ENCODE measurements around the gene DDRGK1.
A peak's percentile ranks its signal among the peaks of the same experiment; 100 is the strongest.
"Not testable (repeated sequence)": the region's sequence is repeated elsewhere in the genome, so short reads cannot be mapped to it uniquely, and the experiment has no call there.

The DDRGK1 gene

GRCh38 chr20:3158968-3159431 is 45.5 kb downstream of the DDRGK1 start:
- no peaks in the 10 kb centered on the region for H3K27me3 ChIP-seq (ENCODE audit: insufficient read depth, low read length)
- H2AFZ ChIP-seq (ENCODE audit: low read length), result no peak overlapping the region
- H3K9ac ChIP-seq (ENCODE audit: low read length), result peak overlapping the region; percentile 83
- peak overlapping the region; percentile 48 for H3K27ac ChIP-seq (ENCODE audit: low read depth, low read length, poor library complexity, severe bottlenecking)
- H4K20me1 ChIP-seq (ENCODE audit: insufficient read depth, low read length), result no peaks in the 10 kb centered on the region
- H3K9me2 ChIP-seq (ENCODE audit: low read depth, low read length), result no peaks in the 10 kb centered on the region
- peaks cover 33% of the 10 kb centered on the region for H3K79me2 ChIP-seq (ENCODE audit: insufficient read depth, low read length)
- H3K36me3 ChIP-seq (ENCODE audit: insufficient read depth, low read length), result peaks cover 4% of the 10 kb centered on the region
- H3F3A ChIP-seq (ENCODE audit: insufficient read depth, low read length), result no peaks in the 10 kb centered on the region
- no peak for TF ChIP-seq EZH2 (IDR thresholded peaks at IDR 0.05; ENCODE audit: borderline replicate concordance, low read length)
- no peak for TF ChIP-seq CTCF (IDR thresholded peaks at IDR 0.05; ENCODE audit: low read length)
- no peaks in the 10 kb centered on the region for H3K9me3 ChIP-seq (ENCODE audit: low read length)
- peak overlapping the region; percentile 95 for H3K4me2 ChIP-seq (ENCODE audit: low read length)
- H3K4me3 ChIP-seq (ENCODE audit: low read depth, low read length, poor library complexity, severe bottlenecking), result peak overlapping the region; percentile 92
- H3K4me1 ChIP-seq (ENCODE audit: insufficient read depth, low read length, severe bottlenecking), result peaks cover 44% of the 10 kb centered on the region

GRCh38 chr20:3157817-3158216 is 46.7 kb downstream of the DDRGK1 start:
- no peak for TF ChIP-seq EZH2 (IDR thresholded peaks at IDR 0.05; ENCODE audit: borderline replicate concordance, low read length)
- TF ChIP-seq CTCF (IDR thresholded peaks at IDR 0.05; ENCODE audit: low read length), result no peak
- Histone ChIP-seq H3K27ac (ENCODE audit: low read depth, low read length, poor library complexity, severe bottlenecking) (no peak overlapping the region), H3K9me3 (ENCODE audit: low read length) (no peaks in the 10 kb centered on the region), H3K79me2 (ENCODE audit: insufficient read depth, low read length) (peaks cover 45% of the 10 kb centered on the region), H3K4me1 (ENCODE audit: insufficient read depth, low read length, severe bottlenecking) (peaks cover 44% of the 10 kb centered on the region), H3K4me3 (ENCODE audit: low read depth, low read length, poor library complexity, severe bottlenecking) (peak overlapping the region; percentile 92), H2AFZ (ENCODE audit: low read length) (no peak overlapping the region), H3K27me3 (ENCODE audit: insufficient read depth, low read length) (no peaks in the 10 kb centered on the region), H3K36me3 (ENCODE audit: insufficient read depth, low read length) (peaks cover 13% of the 10 kb centered on the region), H3F3A (ENCODE audit: insufficient read depth, low read length) (no peaks in the 10 kb centered on the region), H3K9me2 (ENCODE audit: low read depth, low read length) (no peaks in the 10 kb centered on the region), H3K4me2 (ENCODE audit: low read length) (peak overlapping the region; percentile 95), H4K20me1 (ENCODE audit: insufficient read depth, low read length) (no peaks in the 10 kb centered on the region), H3K9ac (ENCODE audit: low read length) (peak overlapping the region; percentile 30; the same call in 1 of the 2 replicates)

GRCh38 chr20:3156811-3157619 is 47.5 kb downstream of the DDRGK1 start:
- Histone ChIP-seq H3K4me2 (ENCODE audit: low read length) (peak overlapping the region; percentile 95), H3K27me3 (ENCODE audit: insufficient read depth, low read length) (no peaks in the 10 kb centered on the region), H3K9ac (ENCODE audit: low read length) (peak overlapping the region; percentile 30; the same call in 1 of the 2 replicates), H2AFZ (ENCODE audit: low read length) (no peak overlapping the region), H3K79me2 (ENCODE audit: insufficient read depth, low read length) (peaks cover 50% of the 10 kb centered on the region), H3F3A (ENCODE audit: insufficient read depth, low read length) (no peaks in the 10 kb centered on the region), H3K4me3 (ENCODE audit: low read depth, low read length, poor library complexity, severe bottlenecking) (peak overlapping the region; percentile 92), H3K9me2 (ENCODE audit: low read depth, low read length) (no peaks in the 10 kb centered on the region), H4K20me1 (ENCODE audit: insufficient read depth, low read length) (no peaks in the 10 kb centered on the region), H3K9me3 (ENCODE audit: low read length) (no peaks in the 10 kb centered on the region), H3K27ac (ENCODE audit: low read depth, low read length, poor library complexity, severe bottlenecking) (peak overlapping the region; percentile 16), H3K4me1 (ENCODE audit: insufficient read depth, low read length, severe bottlenecking) (peaks cover 44% of the 10 kb centered on the region), H3K36me3 (ENCODE audit: insufficient read depth, low read length) (peaks cover 13% of the 10 kb centered on the region)
- no peak for TF ChIP-seq EZH2 (IDR thresholded peaks at IDR 0.05; ENCODE audit: borderline replicate concordance, low read length)
- TF ChIP-seq CTCF (IDR thresholded peaks at IDR 0.05; ENCODE audit: low read length), result no peak

- H2AFZ ChIP-seq (ENCODE audit: low read length); H4K20me1 ChIP-seq (ENCODE audit: insufficient read depth, low read length); H3F3A ChIP-seq (ENCODE audit: insufficient read depth, low read length); H3K27me3 ChIP-seq (ENCODE audit: insufficient read depth, low read length); H3K4me3 ChIP-seq (ENCODE audit: low read depth, low read length, poor library complexity, severe bottlenecking); H3K4me2 ChIP-seq (ENCODE audit: low read length); H3K27ac ChIP-seq (ENCODE audit: low read depth, low read length, poor library complexity, severe bottlenecking); H3K9me2 ChIP-seq (ENCODE audit: low read depth, low read length); H3K9ac ChIP-seq (ENCODE audit: low read length); H3K9me3 ChIP-seq (ENCODE audit: low read length): not testable (repeated sequence)
- Histone ChIP-seq H3K79me2 (ENCODE audit: insufficient read depth, low read length) (peaks cover 54% of the 10 kb centered on the region), H3K4me1 (ENCODE audit: insufficient read depth, low read length, severe bottlenecking) (peaks cover 19% of the 10 kb centered on the region), H3K36me3 (ENCODE audit: insufficient read depth, low read length) (peaks cover 40% of the 10 kb centered on the region)
These were observed 52.3 kb downstream of the DDRGK1 start for GRCh38 chr20:3152057-3152644.

Data from OCI-LY1 (cell line).